Osteoblast (primary cell): Measurements from ENCODE around the gene NXT2. TPM values are rescaled to one million over a fixed set of nuclear protein-coding genes. Genes with fewer than 3 reads are reported as not detected.

ENCODE experiments used
- DNase-seq: peaks from one replicate; pipeline ENCODE4 v3.0.0; 2011; ENCODE audit warnings: low spot score, mixed read lengths; ENCODE audit not compliant: insufficient read length; ENCODE audit errors: missing footprints
- H2AFZ ChIP-seq: 2 replicates; pipeline ENCODE4 v1.6.0; 2011; ENCODE audit warnings: mild to moderate bottlenecking, low read length
- H3K27ac ChIP-seq: 2 replicates; pipeline ENCODE4 v1.5.1; 2011; ENCODE audit warnings: mild to moderate bottlenecking, low read depth, low read length, moderate library complexity
- H3K27me3 ChIP-seq: 2 replicates; pipeline ENCODE4 v1.6.0; 2012; ENCODE audit warnings: mild to moderate bottlenecking, control low read depth, inconsistent platforms, low read length, moderate library complexity; ENCODE audit not compliant: insufficient read depth
- H3K36me3 ChIP-seq: 2 replicates; pipeline ENCODE4 v1.5.1; 2011; ENCODE audit warnings: mild to moderate bottlenecking, low read length, control low read depth, moderate library complexity; ENCODE audit not compliant: insufficient read depth
- H3K4me1 ChIP-seq: 2 replicates; pipeline ENCODE4 v1.5.1; 2011; ENCODE audit warnings: mild to moderate bottlenecking, low read length, control low read depth, moderate library complexity; ENCODE audit not compliant: insufficient read depth
- H3K4me2 ChIP-seq: 2 replicates; pipeline ENCODE4 v1.6.0; 2011; ENCODE audit warnings: mild to moderate bottlenecking, low read length; ENCODE audit not compliant: insufficient read depth
- H3K4me3 ChIP-seq: fragments of 200-600 bp; sonication (generic); 3 replicates; pipeline ENCODE4 v1.5.1; 2012; ENCODE audit warnings: mild to moderate bottlenecking, low read length, inconsistent platforms; ENCODE audit not compliant: insufficient read depth
- H3K79me2 ChIP-seq: 2 replicates; pipeline ENCODE4 v1.6.0; 2012; ENCODE audit warnings: mild to moderate bottlenecking, low read length, control low read depth, inconsistent platforms; ENCODE audit not compliant: insufficient read depth
- H3K9me3 ChIP-seq: 2 replicates; pipeline ENCODE4 v1.5.1; 2011; ENCODE audit warnings: low read depth, low read length, control low read depth
- H4K20me1 ChIP-seq: 2 replicates; pipeline ENCODE4 v1.6.0; 2012; ENCODE audit warnings: mild to moderate bottlenecking, low read length, control low read depth; ENCODE audit not compliant: insufficient read depth
- total RNA-seq: library from RNA; depleted of rRNA; stranded (reverse); fragments of >200 nt; gene quantifications from 2 replicates; pipeline ENCODE4 v1.2.3, GENCODE V29; 2012
- TF ChIP-seq, protein P1 (sequence below): IDR thresholded peaks from 2 replicates; pipeline ENCODE4 v1.5.1; 2011; ENCODE audit warnings: mild to moderate bottlenecking, low read depth, low read length, moderate library complexity; ENCODE audit errors: extremely low read depth

Gene NXT2
- total RNA-seq = 10.6 and 10.9 TPM in 2 replicates

- peak; percentile 92 for DNase-seq
- Histone ChIP-seq H3K4me3 (peak within 1 kb of the TSS; percentile 78), H3K9me3 (no peaks in the 10 kb centered on the region), H2AFZ (peak within 1 kb of the TSS; percentile 90), H3K4me1 (peaks cover 8% of the 10 kb centered on the region), H3K27ac (peak within 1 kb of the TSS; percentile 86), H3K79me2 (no peaks in the 10 kb centered on the region), H3K36me3 (no peaks in the 10 kb centered on the region), H3K4me2 (peak within 1 kb of the TSS; percentile 85), H4K20me1 (no peaks in the 10 kb centered on the region), H3K27me3 (peaks cover under 1% of the 10 kb centered on the region)
- TF ChIP-seq, protein P1, sequence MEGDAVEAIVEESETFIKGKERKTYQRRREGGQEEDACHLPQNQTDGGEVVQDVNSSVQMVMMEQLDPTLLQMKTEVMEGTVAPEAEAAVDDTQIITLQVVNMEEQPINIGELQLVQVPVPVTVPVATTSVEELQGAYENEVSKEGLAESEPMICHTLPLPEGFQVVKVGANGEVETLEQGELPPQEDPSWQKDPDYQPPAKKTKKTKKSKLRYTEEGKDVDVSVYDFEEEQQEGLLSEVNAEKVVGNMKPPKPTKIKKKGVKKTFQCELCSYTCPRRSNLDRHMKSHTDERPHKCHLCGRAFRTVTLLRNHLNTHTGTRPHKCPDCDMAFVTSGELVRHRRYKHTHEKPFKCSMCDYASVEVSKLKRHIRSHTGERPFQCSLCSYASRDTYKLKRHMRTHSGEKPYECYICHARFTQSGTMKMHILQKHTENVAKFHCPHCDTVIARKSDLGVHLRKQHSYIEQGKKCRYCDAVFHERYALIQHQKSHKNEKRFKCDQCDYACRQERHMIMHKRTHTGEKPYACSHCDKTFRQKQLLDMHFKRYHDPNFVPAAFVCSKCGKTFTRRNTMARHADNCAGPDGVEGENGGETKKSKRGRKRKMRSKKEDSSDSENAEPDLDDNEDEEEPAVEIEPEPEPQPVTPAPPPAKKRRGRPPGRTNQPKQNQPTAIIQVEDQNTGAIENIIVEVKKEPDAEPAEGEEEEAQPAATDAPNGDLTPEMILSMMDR = no peak
Observed at GRCh38 chrX:109536439-109537323, at the start of gene NXT2. Gene NXT2 (plus strand): TSS chrX:109536844. CDS start chrX:109537007, 163 bp downstream.

DNA sequence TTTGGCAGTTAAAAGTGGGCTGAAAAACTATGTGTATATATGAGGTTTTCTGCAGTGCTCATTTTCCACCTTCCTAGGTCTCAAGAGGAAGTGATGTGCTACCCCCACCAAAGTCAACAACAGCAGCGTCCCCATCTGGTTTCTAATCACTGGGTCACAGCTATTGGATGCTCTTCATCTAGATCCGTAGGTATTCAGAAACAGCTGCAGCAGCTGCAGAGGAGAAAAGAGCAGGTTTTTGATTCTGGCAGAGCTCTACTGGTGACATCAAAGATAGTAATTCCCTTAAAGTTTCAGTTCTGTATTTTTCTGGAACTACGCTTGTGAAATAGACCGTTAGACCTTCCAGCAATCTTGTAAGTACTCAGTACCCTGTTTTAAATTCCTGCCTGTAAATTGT, 49.0 kb upstream of the NXT2 start:
- Histone ChIP-seq H3K27ac (no peak overlapping the region), H2AFZ (no peak overlapping the region), H3K79me2 (no peaks in the 10 kb centered on the region), H4K20me1 (no peaks in the 10 kb centered on the region), H3K27me3 (peaks cover 23% of the 10 kb centered on the region), H3K36me3 (no peaks in the 10 kb centered on the region), H3K4me1 (no peaks in the 10 kb centered on the region), H3K9me3 (no peaks in the 10 kb centered on the region), H3K4me3 (no peak overlapping the region), H3K4me2 (no peak overlapping the region)
- TF ChIP-seq, protein P1 = no peak
- DNase-seq = no peak

- Histone ChIP-seq H3K9me3 (no peaks in the 10 kb centered on the region), H3K4me2 (no peak overlapping the region)
- DNase-seq = no peak
Observed at GRCh38 chrX:109489174-109489573, 47.5 kb upstream of the NXT2 start.

DNA sequence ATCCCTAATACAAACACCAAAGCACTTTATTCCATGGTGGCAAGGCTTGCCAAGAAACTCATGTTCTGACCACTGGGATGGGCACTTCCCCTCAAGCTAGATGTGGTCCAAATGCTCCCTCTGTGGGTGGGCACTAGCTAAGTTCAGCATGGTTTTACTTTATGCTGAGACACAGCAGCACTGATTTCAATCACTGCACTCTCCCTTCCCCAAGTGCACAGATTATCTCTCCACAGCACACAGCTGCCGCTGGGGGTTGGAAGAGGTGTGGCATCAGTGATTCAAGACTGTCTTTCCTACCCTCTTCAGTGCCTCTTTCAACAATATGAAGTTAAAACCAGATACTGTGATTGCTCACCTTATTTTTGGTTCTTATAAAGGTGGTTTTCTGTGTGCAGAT, 38.2 kb upstream of the NXT2 start:
- Histone ChIP-seq H3K27ac (no peak overlapping the region), H3K9me3 (no peaks in the 10 kb centered on the region), H3K27me3 (peaks cover 35% of the 10 kb centered on the region), H2AFZ (no peak overlapping the region), H3K4me3 (no peak overlapping the region), H3K79me2 (no peaks in the 10 kb centered on the region), H3K36me3 (no peaks in the 10 kb centered on the region), H4K20me1 (no peaks in the 10 kb centered on the region), H3K4me2 (no peak overlapping the region), H3K4me1 (no peaks in the 10 kb centered on the region)
- TF ChIP-seq, protein P1 = no peak
- no peak for DNase-seq

More at GRCh38 chrX:109489174-109489573, 47.5 kb upstream of the NXT2 start:
- H3K79me2 ChIP-seq = no peaks in the 10 kb centered on the region
- peaks cover 25% of the 10 kb centered on the region for H3K27me3 ChIP-seq
- H3K4me3 ChIP-seq = no peak overlapping the region
- no peak overlapping the region for H3K27ac ChIP-seq
- H3K4me1 ChIP-seq = no peaks in the 10 kb centered on the region
- H4K20me1 ChIP-seq = no peaks in the 10 kb centered on the region
- H2AFZ ChIP-seq = no peak overlapping the region
- TF ChIP-seq, protein P1 = no peak
- H3K36me3 ChIP-seq = no peaks in the 10 kb centered on the region
